Glomerular endothelial cell (primary cell): ENCODE results near the gene TRAPPC13. TPM values are rescaled to one million over a fixed set of nuclear protein-coding genes. Genes with fewer than 3 reads are reported as not detected.
"Not testable (repeated sequence)": the region's sequence is repeated elsewhere in the genome, so short reads cannot be mapped to it uniquely, and the experiment has no call there.

Experiments
- DNase-seq: peaks from one replicate; pipeline ENCODE4 v3.0.0-alpha.2; 2011; ENCODE audit warnings: low read depth, low spot score; ENCODE audit errors: extremely low read depth
- total RNA-seq: library from RNA; depleted of rRNA; stranded (reverse); fragments of >200 nt; gene quantifications from 2 replicates; pipeline ENCODE4 v1.2.3, GENCODE V29; 2015

TRAPPC13 gene, protein sequence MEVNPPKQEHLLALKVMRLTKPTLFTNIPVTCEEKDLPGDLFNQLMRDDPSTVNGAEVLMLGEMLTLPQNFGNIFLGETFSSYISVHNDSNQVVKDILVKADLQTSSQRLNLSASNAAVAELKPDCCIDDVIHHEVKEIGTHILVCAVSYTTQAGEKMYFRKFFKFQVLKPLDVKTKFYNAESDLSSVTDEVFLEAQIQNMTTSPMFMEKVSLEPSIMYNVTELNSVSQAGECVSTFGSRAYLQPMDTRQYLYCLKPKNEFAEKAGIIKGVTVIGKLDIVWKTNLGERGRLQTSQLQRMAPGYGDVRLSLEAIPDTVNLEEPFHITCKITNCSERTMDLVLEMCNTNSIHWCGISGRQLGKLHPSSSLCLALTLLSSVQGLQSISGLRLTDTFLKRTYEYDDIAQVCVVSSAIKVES
- total RNA-seq = 13.9 and 15.7 TPM in 2 replicates

DNA sequence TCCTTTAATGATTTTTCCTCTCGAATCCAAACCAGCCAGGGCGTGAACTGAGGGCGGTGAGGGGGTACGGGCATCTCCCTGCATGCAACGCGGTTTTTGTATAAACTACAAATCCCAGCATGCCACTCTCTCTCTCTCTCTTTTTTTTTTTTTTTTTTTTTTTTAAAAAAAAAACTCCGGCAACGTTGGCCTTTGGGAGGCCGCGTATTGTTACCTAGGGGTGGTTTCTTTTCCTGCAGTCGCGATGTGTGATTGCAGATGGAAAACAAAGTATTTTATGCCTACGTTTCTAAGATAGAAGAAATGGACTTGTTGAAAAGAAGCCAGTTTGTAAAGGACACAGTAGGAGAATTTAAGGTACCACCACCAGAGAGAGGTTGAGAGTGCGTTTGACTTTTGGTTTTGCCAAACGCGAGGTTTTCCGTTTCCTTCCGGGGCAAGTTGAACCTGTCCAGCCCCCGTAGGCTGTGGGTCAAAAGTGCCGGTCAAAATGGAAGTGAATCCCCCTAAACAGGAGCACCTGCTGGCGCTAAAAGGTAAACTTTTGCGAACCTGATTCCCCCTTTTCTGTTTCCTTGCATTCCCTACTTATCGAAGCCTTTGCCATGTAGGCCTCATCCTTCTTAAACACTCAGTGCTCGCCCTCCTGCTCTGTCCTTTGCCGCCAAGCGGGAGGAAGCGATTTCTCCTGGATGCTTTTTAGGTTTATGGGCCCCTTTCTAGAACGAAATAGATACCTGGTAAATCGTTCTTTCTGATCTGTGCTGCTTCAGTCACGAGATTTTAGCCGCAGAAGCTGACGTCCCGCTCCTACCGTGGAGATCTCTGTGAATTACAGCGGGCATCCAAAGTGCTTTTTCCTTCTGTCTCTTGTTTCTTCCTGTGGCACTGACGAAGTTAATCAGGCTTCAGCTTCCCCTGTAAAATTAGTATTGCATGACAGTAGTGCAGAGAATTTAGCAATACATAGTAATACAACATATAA lies at the start of gene TRAPPC13, which contains the start of gene SHLD3:
Gene TRAPPC13, plus strand, starts transcription at position 457 of the 985 bp plus-strand sequence. Its CDS starts 34 bp downstream, at position 491.
Gene SHLD3, plus strand, starts transcription at position 457 of the 985 bp plus-strand sequence. CDS start 4,561 bp downstream, outside the sequence.
- peak; percentile 77 for DNase-seq

DNA sequence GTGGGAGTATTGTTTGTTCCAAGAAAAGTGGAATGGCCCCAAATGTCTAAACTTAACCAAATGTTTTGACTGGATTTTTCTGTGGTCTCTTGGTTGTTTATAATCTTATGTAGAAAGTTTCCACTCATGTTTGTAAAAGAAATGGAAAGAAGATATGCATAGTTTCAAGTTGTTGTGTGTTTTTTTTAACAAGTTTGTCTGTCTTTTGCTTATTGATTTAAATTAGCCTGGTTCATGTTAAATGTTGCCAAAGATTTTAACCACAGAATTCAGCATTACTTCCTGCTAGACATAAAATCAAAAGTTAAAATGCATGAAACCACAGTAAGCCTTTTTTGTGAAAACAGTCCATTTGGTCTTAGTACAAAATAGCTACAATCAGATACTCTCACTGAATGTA lies 47.7 kb upstream of the TRAPPC13 start:
- no peak for DNase-seq

DNA sequence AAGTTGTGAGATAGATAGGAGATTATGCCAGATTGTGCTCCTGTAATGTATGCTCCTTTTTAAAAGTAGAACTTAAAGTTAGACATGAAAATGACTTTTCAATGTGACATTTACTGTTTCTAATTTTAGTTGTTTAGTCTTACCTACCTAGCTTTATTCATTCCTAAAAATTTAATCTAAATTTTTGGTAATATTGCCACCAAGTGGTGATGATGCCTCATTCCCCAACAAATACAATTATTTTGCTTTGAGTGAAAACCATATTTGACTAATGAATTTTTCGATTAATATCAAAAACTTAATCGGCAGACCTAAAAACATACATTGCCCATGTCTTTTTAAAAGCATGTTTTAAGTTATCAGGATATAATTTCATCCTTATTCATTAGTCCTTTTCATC lies 36.1 kb upstream of the TRAPPC13 start:
- no peak for DNase-seq

DNA sequence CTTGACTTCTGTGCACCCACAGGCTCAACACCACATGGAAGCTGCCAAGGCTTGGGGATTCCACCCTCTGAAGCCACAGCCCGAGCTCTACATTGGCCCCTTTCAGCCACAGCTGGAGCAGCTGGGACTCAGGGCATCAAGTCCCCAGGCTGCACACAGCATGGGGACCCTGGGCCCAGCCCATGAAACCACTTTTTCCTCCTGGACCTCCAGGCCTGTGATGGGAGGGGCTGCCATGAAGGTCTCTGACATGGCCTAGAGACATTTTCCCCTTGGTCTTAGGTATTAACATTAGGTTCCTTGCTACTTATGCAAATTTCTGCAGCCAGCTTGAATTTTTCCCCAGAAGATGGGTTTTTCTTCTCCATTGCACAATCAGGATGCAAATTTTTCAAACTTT lies 23.1 kb upstream of the TRAPPC13 start:
- DNase-seq = not testable (repeated sequence)

DNA sequence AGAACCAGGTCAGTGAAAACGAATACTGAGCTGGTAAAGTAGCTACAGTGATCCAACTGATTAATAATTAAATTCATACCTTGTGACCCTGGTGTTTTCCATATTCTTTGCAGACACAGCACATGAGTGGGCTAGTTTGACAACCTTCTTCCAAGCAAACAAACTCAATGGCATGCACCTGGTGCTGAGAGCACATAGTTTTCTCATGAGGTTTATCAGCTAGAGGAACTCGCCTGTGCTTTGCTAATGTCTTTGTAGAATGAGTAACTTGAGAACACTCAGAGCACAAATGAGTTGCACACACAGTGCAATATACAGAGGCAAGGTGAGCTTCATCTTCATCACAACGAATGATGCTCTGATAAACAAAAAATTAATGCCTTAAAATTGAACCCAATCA lies 13.3 kb upstream of the TRAPPC13 start:
- DNase-seq = no peak

DNA sequence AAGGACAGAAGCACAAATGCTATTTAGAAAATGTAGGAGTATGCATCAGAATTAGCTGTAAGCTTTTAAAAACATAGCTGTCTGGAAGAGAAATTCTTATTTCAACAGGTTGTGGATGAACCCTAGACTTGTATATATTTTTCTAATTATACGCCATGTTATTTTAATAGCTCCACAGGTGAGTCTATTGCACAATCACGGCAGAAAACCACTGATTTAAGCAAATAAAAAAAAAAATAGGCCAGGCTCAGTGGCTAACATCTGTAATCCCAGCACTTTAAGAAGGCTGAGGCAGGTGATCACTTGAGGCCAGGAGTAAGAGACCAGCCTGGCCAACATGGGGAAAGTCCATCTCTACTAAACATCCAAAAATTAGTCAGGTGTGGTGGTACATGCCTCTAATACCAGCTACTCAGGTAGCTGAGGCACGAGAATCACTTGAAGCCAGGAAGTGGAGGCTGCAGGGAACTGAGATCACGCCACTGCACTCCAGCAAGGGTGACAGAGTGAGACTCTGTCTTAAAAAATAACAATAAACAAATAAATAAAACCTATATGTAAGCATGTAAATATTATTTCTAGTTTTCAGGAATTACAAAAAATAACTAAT lies 12.4 kb upstream of the TRAPPC13 start:
- DNase-seq = no peak

DNA sequence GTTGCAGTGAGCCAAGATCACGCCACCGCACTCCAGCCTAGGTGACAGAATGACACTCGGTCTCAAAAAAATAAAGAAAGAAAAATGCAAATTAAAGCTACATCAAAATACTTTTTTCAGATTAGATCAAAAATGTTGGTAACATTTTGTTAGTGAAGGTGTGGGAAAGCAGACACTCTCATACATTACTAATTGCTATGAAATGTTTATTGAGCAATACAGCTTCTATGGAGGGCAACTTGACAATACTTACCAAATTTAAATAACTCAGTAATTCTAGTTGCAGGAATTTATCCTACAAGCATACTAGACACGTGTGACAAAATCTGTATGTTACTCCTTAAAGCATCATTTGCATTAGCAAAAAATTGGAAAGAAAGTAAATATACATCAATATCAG lies 4.8 kb upstream of the TRAPPC13 start:
- no peak for DNase-seq

DNA sequence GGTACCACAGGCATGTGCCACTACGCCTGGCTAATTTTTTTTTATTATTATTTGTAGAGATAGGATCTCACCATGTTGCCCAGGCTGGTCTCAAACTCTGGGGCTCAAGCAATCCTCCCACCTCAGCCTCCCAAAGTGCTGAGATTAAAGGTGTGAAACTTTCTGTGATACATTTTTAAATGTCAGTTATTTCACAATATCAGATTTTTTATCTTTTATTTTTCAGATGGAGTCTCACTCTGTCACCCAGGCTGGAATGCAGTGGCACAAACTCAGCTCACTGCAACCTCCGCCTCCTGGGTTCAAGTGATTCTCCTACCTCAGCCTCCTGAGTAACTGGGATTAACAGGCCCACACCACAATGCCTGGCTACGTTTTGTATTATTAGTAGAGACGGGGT lies 2.9 kb upstream of the TRAPPC13 start:
- DNase-seq = not testable (repeated sequence)

DNA sequence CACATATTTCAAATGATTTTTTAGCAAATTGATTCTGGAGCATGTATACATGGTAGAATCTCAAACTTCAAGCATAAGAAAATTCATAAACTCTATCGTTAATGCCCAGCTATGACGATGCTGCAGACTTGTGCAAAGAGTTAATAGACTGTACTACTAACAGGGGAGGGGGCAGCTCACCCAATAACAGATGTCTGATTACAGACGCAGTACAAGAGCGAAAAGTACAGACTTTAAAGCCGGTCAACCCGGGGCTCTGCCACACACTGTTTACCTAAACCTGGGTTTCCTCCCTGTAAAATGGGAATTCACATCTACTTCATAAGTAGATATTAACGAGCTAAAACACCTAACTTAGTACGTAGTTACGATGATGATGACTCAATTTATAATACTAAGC lies 1.3 kb upstream of the TRAPPC13 start:
- no peak for DNase-seq

DNA sequence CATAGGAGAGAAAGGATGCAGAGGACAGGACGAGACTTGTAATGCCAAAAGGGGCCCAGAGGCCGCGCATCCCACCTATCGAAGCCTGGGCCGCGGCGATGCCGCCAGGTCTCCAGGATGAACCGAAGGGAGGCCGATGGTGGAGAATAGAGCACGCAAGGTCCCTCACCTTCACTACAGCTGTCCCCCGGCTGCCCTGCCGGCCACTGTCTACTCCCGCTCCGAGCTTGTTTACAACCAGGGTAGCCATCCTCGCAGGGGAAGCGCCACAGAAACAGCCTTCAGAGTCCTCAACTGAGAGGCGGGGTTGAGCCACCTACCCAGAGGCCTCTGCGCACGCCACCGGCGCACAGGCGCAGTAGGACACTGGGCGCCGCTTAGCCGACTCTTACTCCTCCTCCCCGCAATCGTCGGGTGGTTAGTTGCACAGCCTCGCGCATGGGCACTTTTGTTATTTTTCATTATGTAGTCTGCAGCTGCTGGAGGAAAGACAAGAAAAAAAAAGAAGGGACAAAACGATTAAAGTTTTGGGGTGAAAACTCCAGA lies 729 bp upstream of the TRAPPC13 start, which contains the start of gene TRIM23:
Gene TRIM23, minus strand, starts transcription at position 309 of the 546 bp plus-strand sequence. Its CDS starts 59 bp downstream, at position 250.
- DNase-seq = peak; percentile 66

DNA sequence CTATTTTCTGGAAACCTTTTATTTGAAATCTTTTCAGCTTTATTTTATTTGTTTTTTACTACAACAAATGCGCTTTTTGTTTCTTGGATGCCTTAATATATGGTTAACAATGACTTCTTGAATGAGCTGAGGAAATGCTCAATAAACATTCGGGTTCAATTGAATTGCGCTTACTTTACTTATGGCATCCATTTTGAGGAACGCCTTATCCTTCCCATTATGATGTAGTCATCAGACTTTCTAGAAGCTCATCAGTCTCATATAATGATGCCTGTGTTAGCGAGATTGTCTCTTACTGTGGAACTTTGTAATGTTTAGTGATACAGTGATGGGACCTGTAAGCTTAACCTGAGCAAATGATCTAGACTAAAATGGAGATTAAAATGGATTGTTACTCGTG lies 916 bp downstream of the TRAPPC13 start:
- DNase-seq = no peak

DNA sequence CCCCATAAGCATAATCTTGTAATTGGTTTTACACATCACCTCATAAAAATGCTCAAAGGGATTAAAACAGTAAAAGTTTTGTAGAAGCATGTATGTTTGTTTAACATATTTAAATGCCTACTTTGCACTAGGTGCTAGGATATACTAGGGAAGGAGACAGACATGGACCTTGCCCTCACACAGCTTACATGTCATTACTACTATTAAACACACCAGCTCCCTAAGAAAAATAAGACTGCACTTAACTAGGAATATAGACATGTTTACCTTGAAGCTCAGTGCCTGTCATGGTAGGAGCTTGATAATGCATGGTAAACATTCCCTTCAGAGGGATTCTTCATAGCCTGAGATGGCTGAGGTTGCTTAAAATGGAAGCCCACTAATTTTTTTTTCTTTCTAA lies 6.2 kb downstream of the TRAPPC13 start:
- DNase-seq = no peak

DNA sequence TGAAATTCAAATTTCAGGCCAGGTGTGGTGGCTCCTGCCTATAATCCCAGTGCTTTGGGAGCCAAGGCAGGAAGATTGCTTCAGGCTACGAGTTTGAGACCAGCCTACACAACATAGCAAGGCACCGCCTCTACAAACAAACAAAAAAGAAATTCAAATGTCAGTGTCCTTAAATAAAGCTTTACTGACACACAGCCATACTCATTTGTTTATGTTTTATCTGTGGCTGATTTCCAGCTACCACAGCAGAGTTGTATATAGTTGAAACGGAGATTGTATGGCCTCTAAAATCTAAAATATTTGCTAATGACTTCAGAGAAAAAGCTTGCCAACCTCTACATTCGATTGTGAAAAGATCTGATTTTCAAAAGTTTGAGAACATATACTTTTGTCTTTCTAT lies 15.4 kb downstream of the TRAPPC13 start:
- DNase-seq = no peak

DNA sequence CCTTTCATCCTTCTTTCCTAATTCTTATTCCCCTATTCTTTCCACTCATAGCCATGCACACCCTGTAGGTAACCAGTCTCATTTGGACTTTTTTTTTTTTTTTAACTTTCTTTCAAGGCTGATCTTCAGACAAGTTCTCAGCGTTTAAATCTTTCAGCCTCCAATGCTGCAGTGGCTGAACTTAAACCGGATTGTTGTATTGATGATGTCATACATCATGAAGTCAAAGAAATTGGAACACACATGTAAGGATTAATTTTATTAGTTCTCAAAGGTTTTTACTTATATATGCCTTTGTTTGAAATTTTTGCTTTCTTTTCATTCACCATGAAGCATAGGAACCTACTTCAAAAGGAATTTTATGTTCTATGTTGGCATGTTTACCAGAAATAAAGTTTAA lies 22.1 kb downstream of the TRAPPC13 start:
- no peak for DNase-seq

DNA sequence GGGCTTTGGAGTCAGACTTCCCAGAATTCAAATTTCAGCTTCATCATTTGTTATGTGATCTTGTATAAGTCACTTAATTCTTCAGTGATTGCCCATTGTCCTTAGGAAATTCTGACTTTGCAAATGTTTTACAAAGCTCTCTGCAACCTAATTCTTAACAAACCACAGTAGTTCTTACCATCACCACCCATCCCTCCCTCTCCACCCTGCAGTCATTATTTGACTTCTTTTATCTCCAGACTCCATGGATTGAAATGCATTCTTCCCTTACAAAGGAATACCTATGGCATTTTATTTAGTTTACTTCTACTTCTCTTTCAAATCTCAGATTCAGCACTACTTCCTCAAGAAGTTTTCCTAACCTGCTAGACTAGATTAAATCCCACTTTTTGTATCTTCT lies 23.1 kb downstream of the TRAPPC13 start:
- no peak for DNase-seq

DNA sequence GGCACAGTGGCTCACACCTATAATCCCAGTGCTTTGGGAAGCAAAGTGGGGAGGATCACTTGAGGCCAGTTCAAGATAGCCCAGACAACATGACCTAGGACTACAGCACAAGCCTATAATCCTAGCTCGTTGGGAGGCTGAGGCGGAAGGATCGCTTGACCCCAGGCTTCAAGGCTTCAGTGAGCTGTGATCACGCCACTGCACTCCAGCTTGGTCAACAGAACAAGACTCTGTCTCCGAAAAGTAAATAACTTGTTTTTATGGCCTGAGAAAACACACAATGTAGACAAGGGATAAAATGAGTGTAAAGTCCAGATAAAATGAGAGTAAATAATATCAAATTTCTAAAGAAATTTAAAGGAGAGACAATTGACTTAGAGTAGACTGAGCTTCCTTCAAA lies 26.3 kb downstream of the TRAPPC13 start:
- DNase-seq = no peak

DNA sequence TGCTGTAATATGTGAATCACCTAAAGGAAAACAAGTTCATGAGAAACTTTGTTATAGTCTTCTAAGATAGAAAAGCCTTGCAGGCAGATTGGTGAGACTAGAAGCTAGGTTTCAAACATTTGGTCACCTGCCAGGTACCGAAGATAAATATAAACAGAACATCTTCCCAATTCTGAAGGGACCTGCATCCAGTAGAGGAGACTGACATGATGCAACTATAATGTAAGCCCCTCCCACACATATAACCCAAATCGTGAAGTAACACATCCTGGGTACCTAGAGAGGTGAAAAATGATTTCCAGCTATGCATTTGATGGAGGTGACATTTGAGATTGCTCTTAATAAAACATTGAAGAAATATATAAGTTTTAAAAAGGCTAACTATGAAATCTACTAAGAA lies 29.9 kb downstream of the TRAPPC13 start:
- no peak for DNase-seq

DNA sequence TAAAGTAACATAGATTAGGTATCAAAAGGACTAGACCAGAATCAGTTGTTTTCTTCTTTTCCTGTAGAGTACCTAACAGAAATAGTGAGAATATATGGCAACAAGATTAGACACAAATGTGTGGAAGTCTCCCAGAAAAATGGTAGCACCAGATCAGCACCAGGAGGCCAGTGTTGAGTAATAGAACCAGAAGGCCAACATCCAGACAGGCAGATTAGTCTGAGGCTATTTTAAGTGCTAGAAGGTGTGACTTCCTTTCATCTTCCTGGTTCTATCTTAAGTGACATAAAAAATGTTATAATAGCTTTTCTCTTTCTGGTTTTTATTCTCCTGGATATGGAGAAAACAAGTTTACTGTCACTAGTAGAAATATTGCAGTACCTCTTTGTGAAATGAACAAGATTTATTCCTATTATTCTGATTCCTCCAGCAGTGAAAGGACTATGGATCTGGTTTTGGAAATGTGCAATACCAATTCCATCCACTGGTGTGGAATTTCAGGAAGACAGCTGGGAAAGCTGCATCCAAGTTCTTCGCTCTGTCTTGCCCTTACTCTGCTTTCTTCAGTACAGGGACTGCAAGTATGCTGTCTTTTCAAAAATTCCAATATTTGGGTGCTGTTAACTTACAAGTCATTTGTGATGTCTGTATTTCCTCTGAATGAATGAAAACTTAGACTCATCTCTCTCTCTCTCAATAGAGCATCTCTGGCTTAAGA lies 39.1 kb downstream of the TRAPPC13 start:
- peak; percentile 5 for DNase-seq

DNA sequence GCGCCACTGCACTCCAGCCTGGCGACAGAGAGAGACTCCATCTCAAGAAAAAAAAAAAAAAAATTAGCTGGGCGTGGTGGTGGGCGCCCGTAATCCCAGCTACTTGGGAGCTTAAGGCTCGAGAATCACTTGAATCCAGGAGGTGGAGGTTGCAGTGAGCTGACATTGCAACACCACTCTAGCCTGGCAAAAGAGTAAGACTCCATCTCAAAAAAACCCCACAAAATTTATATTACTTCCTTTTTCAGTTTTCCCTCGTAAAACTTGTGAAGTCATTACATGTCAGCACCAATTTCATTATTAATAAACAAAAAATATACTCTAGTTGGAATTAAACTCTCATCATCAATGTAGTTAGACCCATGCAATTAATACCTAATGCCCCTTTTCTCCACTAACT lies 43.9 kb downstream of the TRAPPC13 start:
- no peak for DNase-seq

DNA sequence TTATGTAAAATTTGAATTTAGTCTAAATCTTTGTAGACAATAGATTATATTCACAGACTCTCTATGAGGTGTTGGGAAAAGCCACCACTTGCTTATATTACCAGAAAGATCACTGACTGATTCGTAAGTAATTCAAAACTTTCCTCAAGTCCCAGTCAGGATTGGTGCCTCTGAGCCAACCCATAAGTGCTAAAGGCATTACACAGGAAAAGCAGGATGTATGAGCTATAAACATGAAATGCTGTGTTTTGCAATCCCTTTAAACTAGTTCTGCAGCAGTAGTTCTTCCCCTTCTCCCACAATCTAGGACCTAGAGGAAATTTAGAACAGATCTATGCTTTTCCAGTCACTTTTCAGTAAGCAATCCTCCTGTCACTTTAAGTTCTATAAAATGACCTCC lies 48.0 kb downstream of the TRAPPC13 start:
- no peak for DNase-seq
